PFSK-1 (cell line): ENCODE measurements around the gene LYG2. TPM values are rescaled to one million over a fixed set of nuclear protein-coding genes. Genes with fewer than 3 reads are reported as not detected.
"Not testable (repeated sequence)": the region's sequence is repeated elsewhere in the genome, so short reads cannot be mapped to it uniquely, and the experiment has no call there.

Experiments
- FOXP2 ChIP-seq: optimal IDR thresholded peaks from 2 replicates; pipeline ENCODE3; 2011; ENCODE audit warnings: borderline replicate concordance, control low read depth, inconsistent platforms; ENCODE audit not compliant: insufficient read depth; ENCODE audit errors: extremely low read length, extremely low read depth
- POLR2AphosphoS5 ChIP-seq: IDR thresholded peaks from 2 replicates; pipeline ENCODE4 v1.6.1; 2012; ENCODE audit warnings: low read depth, mild to moderate bottlenecking, control low read depth, low read length, moderate library complexity
- REST ChIP-seq, 2 experiments: IDR thresholded peaks; 2 replicates each; pipeline versions ENCODE4 v1.6.1 to v1.8.0; 2011 to 2012; ENCODE audit warnings: low read depth in 2 of 2, low read length in 2 of 2, control low read depth in 1 of 2, inconsistent platforms in 1 of 2, mild to moderate bottlenecking in 1 of 2, moderate library complexity in 1 of 2; ENCODE audit not compliant: insufficient read depth in 1 of 2
- SIN3A ChIP-seq: IDR thresholded peaks from 2 replicates; pipeline ENCODE4 v1.6.1; 2012; ENCODE audit warnings: mild to moderate bottlenecking, low read length, moderate library complexity, borderline replicate concordance; ENCODE audit not compliant: insufficient read depth
- TAF1 ChIP-seq: IDR thresholded peaks from 2 replicates; pipeline ENCODE4 v1.6.1; 2012; ENCODE audit warnings: low read length, control low read depth, borderline replicate concordance; ENCODE audit not compliant: insufficient read depth
- polyA plus RNA-seq: library from polyadenylated mRNA; unstranded; fragments of >200 nt; gene quantifications from one replicate; pipeline ENCODE4 v1.2.1, GENCODE V29; 2012; ENCODE audit warnings: low read depth, missing spikeins; ENCODE audit not compliant: insufficient read length

Gene LYG2
- not detected for polyA plus RNA-seq

GRCh38 chr2:99255491-99256318, at the start of gene LYG2:
Gene LYG2 (minus strand): TSS chr2:99255666. CDS start chr2:99254260, 1,406 bp downstream.
- no peak for TF ChIP-seq FOXP2
- TF ChIP-seq REST (IDR thresholded peaks at IDR 0.05; ENCODE audit: insufficient read depth in 1 of 2, low read depth in 2 of 2, low read length in 2 of 2) = no peak
- no peak for TF ChIP-seq TAF1
- TF ChIP-seq POLR2AphosphoS5 = no peak
- TF ChIP-seq SIN3A = no peak

- TF ChIP-seq FOXP2; REST (IDR thresholded peaks at IDR 0.05; ENCODE audit: insufficient read depth in 1 of 2, low read depth in 2 of 2, low read length in 2 of 2); POLR2AphosphoS5: not testable (repeated sequence)
These were observed 45.6 kb upstream of the LYG2 start, which contains the start of gene LYG1 for GRCh38 chr2:99301097-99301496. Gene LYG1 (minus strand): TSS chr2:99301197. CDS start chr2:99295670, 5,527 bp downstream.

- TF ChIP-seq REST (IDR thresholded peaks at IDR 0.05; ENCODE audit: insufficient read depth in 1 of 2, low read depth in 2 of 2, low read length in 2 of 2) = no peak
- TF ChIP-seq FOXP2 = no peak
- TF ChIP-seq TAF1 = no peak
- TF ChIP-seq POLR2AphosphoS5 = no peak
- no peak for TF ChIP-seq SIN3A
These were observed 44.1 kb upstream of the LYG2 start for GRCh38 chr2:99299580-99299979.

GRCh38 chr2:99297994-99298393, 42.5 kb upstream of the LYG2 start:
- no peak for TF ChIP-seq REST (IDR thresholded peaks at IDR 0.05; ENCODE audit: insufficient read depth in 1 of 2, low read depth in 2 of 2, low read length in 2 of 2)
- no peak for TF ChIP-seq POLR2AphosphoS5
- no peak for TF ChIP-seq FOXP2
- no peak for TF ChIP-seq TAF1
- no peak for TF ChIP-seq SIN3A
